Neural progenitor cell (in vitro differentiated cells): ENCODE results near the gene FNIP2. TPM values are rescaled to one million over a fixed set of nuclear protein-coding genes. Genes with fewer than 3 reads are reported as not detected.

Source experiments
- DNase-seq: peaks from one replicate; pipeline ENCODE4 v3.0.0-alpha.2; 2016; ENCODE audit warnings: low spot score
- H2AFZ ChIP-seq: fragments of 200-600 bp; sonication (generic); replicated peaks from 2 replicates; pipeline ENCODE4 v1.6.1; 2016; ENCODE audit warnings: antibody characterized with exemption
- H3F3A ChIP-seq: fragments of 200-600 bp; sonication (generic); 2 replicates; pipeline ENCODE4 v1.6.1; 2016; ENCODE audit warnings: antibody characterized with exemption, low read depth
- H3K27ac ChIP-seq: fragments of 200-600 bp; sonication (generic); 2 replicates; pipeline ENCODE4 v1.5.1; 2016; ENCODE audit warnings: mild to moderate bottlenecking
- H3K27me3 ChIP-seq: fragments of 200-600 bp; sonication (generic); 2 replicates; pipeline ENCODE4 v1.6.1; 2016; ENCODE audit warnings: mild to moderate bottlenecking, moderate library complexity
- H3K36me3 ChIP-seq: fragments of 200-600 bp; sonication (generic); 2 replicates; pipeline ENCODE4 v1.5.1; 2016
- H3K4me1 ChIP-seq: fragments of 200-600 bp; sonication (generic); 2 replicates; pipeline ENCODE4 v1.6.1; 2016; ENCODE audit warnings: mixed run types
- H3K4me2 ChIP-seq: fragments of 200-600 bp; sonication (generic); 2 replicates; pipeline ENCODE4 v1.6.1; 2016
- H3K4me3 ChIP-seq: fragments of 200-600 bp; sonication (generic); 2 replicates; pipeline ENCODE4 v1.5.1; 2016
- H3K79me2 ChIP-seq: fragments of 200-600 bp; sonication (generic); 2 replicates; pipeline ENCODE4 v1.6.1; 2016; ENCODE audit warnings: low read depth
- H3K9ac ChIP-seq: fragments of 200-600 bp; sonication (generic); 2 replicates; pipeline ENCODE4 v1.6.1; 2016
- H3K9me3 ChIP-seq: fragments of 200-600 bp; sonication (generic); 2 replicates; pipeline ENCODE4 v1.5.1; 2016; ENCODE audit warnings: low read depth
- H4K20me1 ChIP-seq: fragments of 200-600 bp; sonication (generic); 2 replicates; pipeline ENCODE4 v1.6.1; 2016; ENCODE audit warnings: low read depth
- H3K27ac Mint-ChIP-seq: 3 replicates; pipeline ENCODE4 v1.8.0; 2021; ENCODE audit warnings: mixed read lengths
- H3K27me3 Mint-ChIP-seq: 2 replicates; pipeline ENCODE4 v1.8.0; 2022; ENCODE audit warnings: low read depth, mild to moderate bottlenecking, inconsistent platforms, moderate library complexity, mixed read lengths; ENCODE audit not compliant: insufficient read depth
- H3K36me3 Mint-ChIP-seq: 3 replicates; pipeline ENCODE4 v1.8.0; 2021; ENCODE audit warnings: mixed read lengths
- H3K4me1 Mint-ChIP-seq: 3 replicates; pipeline ENCODE4 v1.8.0; 2021; ENCODE audit warnings: mixed read lengths
- H3K4me3 Mint-ChIP-seq: 3 replicates; pipeline ENCODE4 v1.8.0; 2021; ENCODE audit warnings: mild to moderate bottlenecking, moderate library complexity, mixed read lengths
- H3K9me3 Mint-ChIP-seq: 3 replicates; pipeline ENCODE4 v1.8.0; 2020; ENCODE audit warnings: mixed read lengths
- EZH2 ChIP-seq: fragments of 200-600 bp; sonication (generic); IDR thresholded peaks from 2 replicates; pipeline ENCODE4 v1.6.1; 2017; ENCODE audit warnings: antibody characterized with exemption, mild to moderate bottlenecking, moderate library complexity
- EZH2phosphoT487 ChIP-seq: fragments of 200-600 bp; sonication (generic); IDR thresholded peaks from 2 replicates; pipeline ENCODE4 v1.6.1; 2017; ENCODE audit warnings: antibody characterized with exemption
- total RNA-seq: library from RNA; depleted of rRNA; stranded (reverse); fragments of >200 nt; gene quantifications from 2 replicates; pipeline ENCODE4 v1.2.3, GENCODE V29; 2015; ENCODE audit warnings: low replicate concordance
- TF ChIP-seq, protein P1 (sequence below): fragments of 200-600 bp; sonication (generic); IDR thresholded peaks from 2 replicates; pipeline ENCODE4 v1.5.1; 2017; ENCODE audit warnings: antibody characterized with exemption, mild to moderate bottlenecking

The FNIP2 gene
- total RNA-seq, 1 donor from 2014 or later, result 10.5 TPM

DNA sequence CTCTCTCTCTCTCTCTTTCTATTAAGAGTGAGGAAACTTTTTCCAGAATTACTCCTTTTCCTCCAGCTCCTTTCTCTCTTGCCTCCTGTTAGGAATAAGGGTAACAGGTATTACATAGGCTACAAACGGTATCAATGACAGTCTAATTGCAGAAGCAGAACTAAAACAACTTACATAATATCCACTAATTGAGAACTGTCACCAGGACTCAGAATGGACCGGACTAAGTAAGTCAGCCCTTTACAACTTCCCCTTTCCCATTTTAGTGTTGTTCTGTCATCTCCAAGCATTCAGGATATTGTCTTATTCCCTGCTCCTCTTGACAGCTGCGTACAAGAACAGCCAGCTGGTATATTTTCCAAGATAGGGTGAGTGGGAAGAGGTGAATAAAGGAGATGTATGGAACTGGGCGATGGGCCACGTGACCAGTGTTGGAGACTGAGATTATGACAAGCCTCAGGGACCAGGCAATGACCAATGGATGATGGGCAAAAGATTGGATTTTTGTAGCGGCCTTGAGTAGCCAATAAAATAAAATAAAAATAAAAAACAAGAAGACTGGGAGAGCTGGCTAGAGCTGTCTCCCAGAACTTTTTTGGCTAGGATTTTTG is 2.3 kb upstream of the FNIP2 start:
- no peak overlapping the region for H3K27ac Mint-ChIP-seq
- Histone ChIP-seq H3K27me3 (peaks cover 36% of the 10 kb centered on the region), H3K4me2 (no peak overlapping the region), H3K9ac (no peak overlapping the region), H3K79me2 (peaks cover 12% of the 10 kb centered on the region), H3K4me1 (peaks cover 13% of the 10 kb centered on the region), H3K4me3 (no peak overlapping the region), H3K36me3 (no peaks in the 10 kb centered on the region), H3K27ac (no peak overlapping the region), H3K9me3 (no peaks in the 10 kb centered on the region), H2AFZ (no peak overlapping the region), H4K20me1 (no peaks in the 10 kb centered on the region), H3F3A (peaks cover 9% of the 10 kb centered on the region)
- H3K9me3 Mint-ChIP-seq, result no peaks in the 10 kb centered on the region
- peaks cover 27% of the 10 kb centered on the region for H3K4me1 Mint-ChIP-seq
- no peak overlapping the region for H3K4me3 Mint-ChIP-seq
- TF ChIP-seq EZH2 (no peak), EZH2phosphoT487 (no peak)
- TF ChIP-seq, protein P1, sequence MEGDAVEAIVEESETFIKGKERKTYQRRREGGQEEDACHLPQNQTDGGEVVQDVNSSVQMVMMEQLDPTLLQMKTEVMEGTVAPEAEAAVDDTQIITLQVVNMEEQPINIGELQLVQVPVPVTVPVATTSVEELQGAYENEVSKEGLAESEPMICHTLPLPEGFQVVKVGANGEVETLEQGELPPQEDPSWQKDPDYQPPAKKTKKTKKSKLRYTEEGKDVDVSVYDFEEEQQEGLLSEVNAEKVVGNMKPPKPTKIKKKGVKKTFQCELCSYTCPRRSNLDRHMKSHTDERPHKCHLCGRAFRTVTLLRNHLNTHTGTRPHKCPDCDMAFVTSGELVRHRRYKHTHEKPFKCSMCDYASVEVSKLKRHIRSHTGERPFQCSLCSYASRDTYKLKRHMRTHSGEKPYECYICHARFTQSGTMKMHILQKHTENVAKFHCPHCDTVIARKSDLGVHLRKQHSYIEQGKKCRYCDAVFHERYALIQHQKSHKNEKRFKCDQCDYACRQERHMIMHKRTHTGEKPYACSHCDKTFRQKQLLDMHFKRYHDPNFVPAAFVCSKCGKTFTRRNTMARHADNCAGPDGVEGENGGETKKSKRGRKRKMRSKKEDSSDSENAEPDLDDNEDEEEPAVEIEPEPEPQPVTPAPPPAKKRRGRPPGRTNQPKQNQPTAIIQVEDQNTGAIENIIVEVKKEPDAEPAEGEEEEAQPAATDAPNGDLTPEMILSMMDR, result no peak
- H3K27me3 Mint-ChIP-seq, result peaks cover 10% of the 10 kb centered on the region
- no peak for DNase-seq
- H3K36me3 Mint-ChIP-seq, result no peaks in the 10 kb centered on the region

DNA sequence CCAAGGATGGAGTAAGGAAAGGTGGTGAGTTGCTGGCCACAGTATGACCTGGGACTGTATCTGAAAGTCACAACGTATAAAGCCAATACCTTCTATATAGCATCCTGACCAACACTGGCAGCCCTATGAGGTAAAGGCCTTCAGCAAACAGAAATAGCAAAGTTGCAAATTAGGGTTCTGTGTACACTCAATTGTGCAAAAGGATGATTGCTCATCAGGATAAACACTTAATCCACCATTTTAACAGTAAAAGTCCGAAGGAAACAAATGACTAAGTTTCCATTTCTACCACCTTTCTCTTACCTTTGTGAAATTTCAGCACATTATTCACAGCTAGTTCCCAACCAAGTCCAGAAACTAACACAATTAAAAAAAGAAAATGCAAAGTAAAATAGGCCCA is 1.4 kb upstream of the FNIP2 start:
- Histone ChIP-seq H3K36me3 (no peaks in the 10 kb centered on the region), H3K79me2 (peaks cover 12% of the 10 kb centered on the region), H3K4me2 (no peak overlapping the region), H3K27ac (no peak overlapping the region), H3K4me3 (no peak overlapping the region), H2AFZ (no peak overlapping the region), H3K9me3 (no peaks in the 10 kb centered on the region), H3F3A (peaks cover 9% of the 10 kb centered on the region), H3K9ac (no peak overlapping the region), H4K20me1 (no peaks in the 10 kb centered on the region), H3K4me1 (peaks cover 13% of the 10 kb centered on the region), H3K27me3 (peaks cover 36% of the 10 kb centered on the region)
- H3K36me3 Mint-ChIP-seq, result no peaks in the 10 kb centered on the region
- no peaks in the 10 kb centered on the region for H3K9me3 Mint-ChIP-seq
- H3K4me3 Mint-ChIP-seq, result peak overlapping the region; percentile 92
- H3K27ac Mint-ChIP-seq, result peak overlapping the region; percentile 97
- no peak for DNase-seq
- H3K27me3 Mint-ChIP-seq, result peaks cover 10% of the 10 kb centered on the region
- H3K4me1 Mint-ChIP-seq, result peaks cover 27% of the 10 kb centered on the region
- TF ChIP-seq, protein P1, result no peak

DNA sequence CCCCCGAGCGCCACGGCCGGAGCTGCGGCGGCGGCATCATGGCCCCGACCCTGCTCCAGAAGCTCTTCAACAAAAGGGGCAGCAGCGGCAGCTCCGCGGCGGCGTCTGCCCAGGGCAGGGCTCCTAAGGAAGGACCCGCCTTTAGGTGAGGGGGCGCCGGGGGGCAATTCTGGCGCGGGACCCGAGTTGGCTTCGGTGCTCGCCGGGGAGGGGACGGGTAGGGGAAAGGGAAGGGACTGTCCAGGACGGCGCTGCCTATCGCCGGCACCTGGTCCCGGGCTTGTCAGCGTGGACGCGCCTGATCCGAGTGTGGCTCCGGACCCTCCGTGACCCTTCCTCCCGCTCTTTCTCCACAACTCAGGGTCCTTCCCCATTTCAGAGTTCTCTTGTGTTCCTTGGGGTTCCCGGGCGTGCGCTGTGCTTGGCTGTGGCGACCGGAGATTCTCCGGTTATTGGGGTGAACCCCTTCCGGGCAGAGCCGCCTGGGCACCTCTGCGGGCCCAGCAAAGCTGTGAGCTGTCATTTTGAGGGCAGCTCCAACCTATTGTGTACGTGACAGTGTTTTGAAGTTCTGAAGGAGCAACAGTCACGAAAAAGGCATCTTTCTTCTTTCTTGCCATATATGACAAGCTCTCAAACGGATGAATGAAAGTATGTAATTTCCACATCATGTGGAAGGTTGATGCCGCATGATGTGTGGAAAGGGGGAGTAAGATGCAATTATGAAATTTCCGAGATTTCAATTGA is 522 bp downstream of the FNIP2 start:
- H3K27ac ChIP-seq, result no peak overlapping the region
- H3K79me2 ChIP-seq, result peaks cover 12% of the 10 kb centered on the region
- peaks cover 1% of the 10 kb centered on the region for H3K36me3 Mint-ChIP-seq
- H3K36me3 ChIP-seq, result no peaks in the 10 kb centered on the region
- peaks cover 9% of the 10 kb centered on the region for H3F3A ChIP-seq
- H3K9me3 ChIP-seq, result no peaks in the 10 kb centered on the region
- no peaks in the 10 kb centered on the region for H4K20me1 ChIP-seq
- H3K27me3 ChIP-seq, result peaks cover 36% of the 10 kb centered on the region
- H3K27me3 Mint-ChIP-seq, result peaks cover 10% of the 10 kb centered on the region
- no peak for TF ChIP-seq EZH2
- TF ChIP-seq, protein P1, result no peak
- TF ChIP-seq EZH2phosphoT487, result peak; percentile 36
- peak overlapping the region; percentile 96 for H3K27ac Mint-ChIP-seq
- H3K4me1 Mint-ChIP-seq, result peaks cover 29% of the 10 kb centered on the region
- peak overlapping the region; percentile 67 for H3K4me3 ChIP-seq
- H3K9me3 Mint-ChIP-seq, result no peaks in the 10 kb centered on the region
- H3K4me2 ChIP-seq, result peak overlapping the region; percentile 93
- peak overlapping the region; percentile 94 for H2AFZ ChIP-seq
- peaks cover 13% of the 10 kb centered on the region for H3K4me1 ChIP-seq
- H3K9ac ChIP-seq, result no peak overlapping the region
- peak overlapping the region; percentile 98 for H3K4me3 Mint-ChIP-seq
- no peak for DNase-seq
